Fibroblast of skin of left quadriceps (primary cell): ENCODE measurements around the gene RNPEPL1.
"Not testable (repeated sequence)": the region's sequence is repeated elsewhere in the genome, so short reads cannot be mapped to it uniquely, and the experiment has no call there.

Experiments used
- DNase-seq, 2 experiments: peaks; one replicate each; pipeline ENCODE4 v3.0.0-alpha.2; 2013; ENCODE audit warnings: low read depth in 2 of 2

Gene RNPEPL1

GRCh38 chr2:240567872-240568677 lies at the start of gene RNPEPL1:
Gene RNPEPL1 (plus strand): TSS chr2:240568484. CDS start chr2:240568587, 103 bp downstream.
- no peak for DNase-seq

GRCh38 chr2:240518981-240519380 lies 49.3 kb upstream of the RNPEPL1 start:
- DNase-seq: no peak

- peak; percentile 5 to 7 for DNase-seq
These were observed 48.7 kb upstream of the RNPEPL1 start for GRCh38 chr2:240519396-240520129.

- no peak for DNase-seq
These were observed 47.9 kb upstream of the RNPEPL1 start for GRCh38 chr2:240520130-240520973.

GRCh38 chr2:240520974-240521350 lies 47.3 kb upstream of the RNPEPL1 start:
- no peak for DNase-seq

GRCh38 chr2:240521885-240522284 lies 46.4 kb upstream of the RNPEPL1 start:
- DNase-seq: not testable (repeated sequence)

GRCh38 chr2:240522406-240522805 lies 45.9 kb upstream of the RNPEPL1 start:
- DNase-seq: no peak

- DNase-seq: no peak
These were observed 44.6 kb upstream of the RNPEPL1 start for GRCh38 chr2:240523451-240524281.

- no peak for DNase-seq
These were observed 43.1 kb upstream of the RNPEPL1 start for GRCh38 chr2:240524963-240525718.

- DNase-seq: no peak
These were observed 42.5 kb upstream of the RNPEPL1 start for GRCh38 chr2:240525802-240526201.

- DNase-seq: no peak
These were observed 41.8 kb upstream of the RNPEPL1 start for GRCh38 chr2:240526521-240526920.

GRCh38 chr2:240527153-240527750 lies 41.0 kb upstream of the RNPEPL1 start:
- DNase-seq: no peak

GRCh38 chr2:240528406-240529040 lies 39.8 kb upstream of the RNPEPL1 start:
- no peak for DNase-seq

- DNase-seq: no peak
These were observed 38.8 kb upstream of the RNPEPL1 start for GRCh38 chr2:240529344-240529999.

- no peak for DNase-seq
These were observed 38.1 kb upstream of the RNPEPL1 start for GRCh38 chr2:240530181-240530580.

- no peak for DNase-seq
These were observed 37.2 kb upstream of the RNPEPL1 start for GRCh38 chr2:240531038-240531437.

GRCh38 chr2:240532031-240532775 lies 36.1 kb upstream of the RNPEPL1 start:
- DNase-seq: no peak

- no peak for DNase-seq
These were observed 30.1 kb upstream of the RNPEPL1 start for GRCh38 chr2:240538031-240538780.
